ENCODE data around the gene ETV3.

DNA sequence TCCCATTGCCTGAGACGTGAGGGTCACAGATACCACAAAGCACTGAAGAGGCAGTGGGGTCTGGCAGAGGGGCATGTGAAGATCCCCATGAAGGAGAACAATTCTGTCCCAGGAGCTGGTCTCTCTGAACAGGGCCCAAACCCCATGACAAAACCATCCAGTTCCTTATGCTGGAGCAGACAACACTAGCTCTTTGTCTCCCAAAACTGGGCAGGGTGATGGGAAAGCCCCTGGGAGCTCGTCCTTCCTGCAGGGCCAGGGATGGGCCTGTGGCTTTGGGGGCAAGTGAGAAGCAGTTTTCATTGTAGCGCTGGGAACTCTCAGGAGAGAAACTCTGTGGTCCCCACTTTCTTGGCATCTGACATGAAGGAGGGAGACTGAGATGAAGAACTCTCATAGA, 47.4 kb downstream of the ETV3 start:
- TF ChIP-seq, protein P1, sequence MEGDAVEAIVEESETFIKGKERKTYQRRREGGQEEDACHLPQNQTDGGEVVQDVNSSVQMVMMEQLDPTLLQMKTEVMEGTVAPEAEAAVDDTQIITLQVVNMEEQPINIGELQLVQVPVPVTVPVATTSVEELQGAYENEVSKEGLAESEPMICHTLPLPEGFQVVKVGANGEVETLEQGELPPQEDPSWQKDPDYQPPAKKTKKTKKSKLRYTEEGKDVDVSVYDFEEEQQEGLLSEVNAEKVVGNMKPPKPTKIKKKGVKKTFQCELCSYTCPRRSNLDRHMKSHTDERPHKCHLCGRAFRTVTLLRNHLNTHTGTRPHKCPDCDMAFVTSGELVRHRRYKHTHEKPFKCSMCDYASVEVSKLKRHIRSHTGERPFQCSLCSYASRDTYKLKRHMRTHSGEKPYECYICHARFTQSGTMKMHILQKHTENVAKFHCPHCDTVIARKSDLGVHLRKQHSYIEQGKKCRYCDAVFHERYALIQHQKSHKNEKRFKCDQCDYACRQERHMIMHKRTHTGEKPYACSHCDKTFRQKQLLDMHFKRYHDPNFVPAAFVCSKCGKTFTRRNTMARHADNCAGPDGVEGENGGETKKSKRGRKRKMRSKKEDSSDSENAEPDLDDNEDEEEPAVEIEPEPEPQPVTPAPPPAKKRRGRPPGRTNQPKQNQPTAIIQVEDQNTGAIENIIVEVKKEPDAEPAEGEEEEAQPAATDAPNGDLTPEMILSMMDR (conservative IDR thresholded peaks at IDR 0.05; ENCODE audit: low read length): no peak
- TF ChIP-seq EZH2phosphoT487 (IDR thresholded peaks at IDR 0.05; ENCODE audit: borderline replicate concordance, low read depth, low read length): no peak
